ENCODE results near the gene E2F4.
A peak's percentile ranks its signal among the peaks of the same experiment; 100 is the strongest.

Gene E2F4

GRCh38 chr16:67199011-67199807, 7.3 kb downstream of the E2F4 start, which contains the start of gene ELMO3:
Gene ELMO3, plus strand, starts transcription at chr16:67199131. Its CDS starts 196 bp downstream, at chr16:67199327.
- peak; percentile 79 for DNase-seq (ENCODE audit: low read depth)
- peak; percentile 51 for TF ChIP-seq CTCF (IDR thresholded peaks at IDR 0.05; ENCODE audit: insufficient read depth, low read depth, low read length, missing control alignments)
- H3K4me3 ChIP-seq (ENCODE audit: low read length): peak within 1 kb of the TSS; percentile 87

GRCh38 chr16:67199808-67200198, 7.8 kb downstream of the E2F4 start:
- peak overlapping the region; percentile 87 for H3K4me3 ChIP-seq (ENCODE audit: low read length)
- peak; percentile 26 for TF ChIP-seq CTCF (IDR thresholded peaks at IDR 0.05; ENCODE audit: insufficient read depth, low read depth, low read length, missing control alignments)
- no peak for DNase-seq (ENCODE audit: low read depth)

GRCh38 chr16:67200491-67200890, 8.5 kb downstream of the E2F4 start:
- peak overlapping the region; percentile 87 for H3K4me3 ChIP-seq (ENCODE audit: low read length)
- TF ChIP-seq CTCF (IDR thresholded peaks at IDR 0.05; ENCODE audit: insufficient read depth, low read depth, low read length, missing control alignments): no peak

GRCh38 chr16:67201411-67202345, 9.7 kb downstream of the E2F4 start:
- no peak for TF ChIP-seq CTCF (IDR thresholded peaks at IDR 0.05; ENCODE audit: insufficient read depth, low read depth, low read length, missing control alignments)
- no peak for DNase-seq (ENCODE audit: low read depth)
- H3K4me3 ChIP-seq (ENCODE audit: low read length): no peak overlapping the region

More at GRCh38 chr16:67200491-67200890, 8.5 kb downstream of the E2F4 start:
- DNase-seq (ENCODE audit: low read depth): no peak

- DNase-seq (ENCODE audit: low read depth): no peak
- no peak overlapping the region for H3K4me3 ChIP-seq (ENCODE audit: low read length)
- no peak for TF ChIP-seq CTCF (IDR thresholded peaks at IDR 0.05; ENCODE audit: insufficient read depth, low read depth, low read length, missing control alignments)
These were observed 10.5 kb downstream of the E2F4 start for GRCh38 chr16:67202426-67202825.

GRCh38 chr16:67202956-67203493, 11.1 kb downstream of the E2F4 start:
- H3K4me3 ChIP-seq (ENCODE audit: low read length): no peak overlapping the region
- no peak for TF ChIP-seq CTCF (IDR thresholded peaks at IDR 0.05; ENCODE audit: insufficient read depth, low read depth, low read length, missing control alignments)
- DNase-seq (ENCODE audit: low read depth): no peak
